ENCODE data around the gene GAS7.
A peak's percentile ranks its signal among the peaks of the same experiment; 100 is the strongest.

The GAS7 gene

DNA sequence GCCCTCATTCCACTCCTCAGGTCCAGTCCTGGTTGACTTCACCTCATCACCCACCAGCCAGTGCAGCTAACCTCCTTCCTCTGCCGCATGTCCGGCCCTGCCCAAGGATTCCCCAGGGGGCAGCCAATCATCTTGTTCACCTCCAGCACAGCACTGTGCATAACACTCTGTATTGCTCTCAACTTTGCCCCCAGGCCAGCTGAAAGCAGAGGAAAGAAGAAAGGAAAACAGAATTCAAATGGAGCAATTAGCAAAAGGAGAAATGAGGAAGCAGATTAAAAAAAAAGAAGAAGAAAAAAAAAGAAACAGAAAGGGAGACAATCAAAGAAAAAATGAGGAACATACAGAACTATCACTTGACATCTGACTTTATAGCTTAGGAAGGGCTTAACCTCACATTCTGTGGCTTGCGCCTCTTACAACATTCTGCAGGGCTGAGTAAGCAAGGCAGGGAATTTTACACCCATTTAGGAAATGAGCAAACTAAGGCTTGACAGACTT, 26.1 kb downstream of the GAS7 start:
- no peak for DNase-seq (ENCODE audit: low read depth, low spot score)
- Histone ChIP-seq H3K36me3 (ENCODE audit: insufficient read depth, low read length) (no peaks in the 10 kb centered on the region), H3K9ac (ENCODE audit: insufficient read length) (no peak overlapping the region), H3K27ac (no peak overlapping the region), H3K9me3 (ENCODE audit: low read depth, low read length) (no peaks in the 10 kb centered on the region), H3K4me3 (no peak overlapping the region)
- TF ChIP-seq FOXP2 (optimal IDR thresholded peaks at IDR 0.05; ENCODE audit: control extremely low read depth, extremely low read length, insufficient read depth) (no peak), EZH2 (IDR thresholded peaks at IDR 0.05) (no peak), POLR2AphosphoS5 (IDR thresholded peaks at IDR 0.05; ENCODE audit: borderline replicate concordance, low read depth, low read length) (no peak)

DNA sequence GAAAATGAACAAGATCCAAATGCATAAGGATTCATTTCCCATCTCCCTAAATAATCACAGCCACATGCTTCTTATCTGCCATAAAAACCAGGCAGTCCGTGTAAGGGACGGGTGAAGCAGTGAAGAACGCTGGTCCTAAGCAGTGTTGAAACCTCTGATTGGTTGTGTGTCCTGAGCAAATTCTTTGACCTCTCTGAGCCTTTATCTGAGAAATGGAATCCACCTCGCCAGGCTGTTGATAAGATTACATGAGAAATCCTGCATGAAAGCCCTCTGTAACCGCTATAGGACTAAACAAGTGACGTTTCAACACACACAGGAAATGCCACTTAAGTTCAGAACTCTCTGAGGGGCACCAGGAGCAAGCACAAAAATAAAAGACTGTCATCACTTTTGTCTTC, 26.8 kb downstream of the GAS7 start:
- Histone ChIP-seq H3K9me3 (ENCODE audit: low read depth, low read length) (no peaks in the 10 kb centered on the region), H3K4me3 (no peak overlapping the region), H3K36me3 (ENCODE audit: insufficient read depth, low read length) (no peaks in the 10 kb centered on the region), H3K27ac (no peak overlapping the region), H3K9ac (ENCODE audit: insufficient read length) (no peak overlapping the region)
- DNase-seq (ENCODE audit: low read depth, low spot score) = peak; percentile 5
- no peak for TF ChIP-seq POLR2AphosphoS5 (IDR thresholded peaks at IDR 0.05; ENCODE audit: borderline replicate concordance, low read depth, low read length)
- no peak for TF ChIP-seq EZH2 (IDR thresholded peaks at IDR 0.05)
- TF ChIP-seq FOXP2 (optimal IDR thresholded peaks at IDR 0.05; ENCODE audit: control extremely low read depth, extremely low read length, insufficient read depth) = no peak

DNA sequence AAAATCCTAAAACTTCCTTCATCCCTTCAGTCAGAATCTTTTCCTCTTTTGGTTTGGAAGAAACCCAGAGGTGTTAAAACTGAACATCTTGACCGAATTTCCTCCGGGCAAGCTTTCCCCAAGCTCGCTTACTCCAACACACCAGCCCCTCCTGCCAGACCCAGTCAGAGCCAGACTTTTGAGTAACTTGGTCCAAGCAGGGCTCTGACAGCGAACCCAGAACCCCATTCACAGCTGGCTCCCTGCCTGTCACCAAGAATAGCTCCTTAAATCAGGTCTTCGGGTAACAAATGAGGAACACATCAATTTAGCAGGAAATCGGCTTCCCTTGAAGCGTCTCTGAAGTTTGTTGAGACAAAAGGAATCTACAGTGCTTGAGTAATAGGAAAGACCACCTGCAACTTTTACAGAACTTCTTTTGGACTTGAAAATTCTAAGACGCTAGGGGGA, 27.3 kb downstream of the GAS7 start:
- TF ChIP-seq EZH2 (IDR thresholded peaks at IDR 0.05) = no peak
- no peak for TF ChIP-seq FOXP2 (optimal IDR thresholded peaks at IDR 0.05; ENCODE audit: control extremely low read depth, extremely low read length, insufficient read depth)
- TF ChIP-seq POLR2AphosphoS5 (IDR thresholded peaks at IDR 0.05; ENCODE audit: borderline replicate concordance, low read depth, low read length) = no peak
- DNase-seq (ENCODE audit: low read depth, low spot score) = no peak
- no peaks in the 10 kb centered on the region for H3K36me3 ChIP-seq (ENCODE audit: insufficient read depth, low read length)
- no peaks in the 10 kb centered on the region for H3K9me3 ChIP-seq (ENCODE audit: low read depth, low read length)
- H3K27ac ChIP-seq = no peak overlapping the region
- H3K4me3 ChIP-seq = no peak overlapping the region
- no peak overlapping the region for H3K9ac ChIP-seq (ENCODE audit: insufficient read length)

DNA sequence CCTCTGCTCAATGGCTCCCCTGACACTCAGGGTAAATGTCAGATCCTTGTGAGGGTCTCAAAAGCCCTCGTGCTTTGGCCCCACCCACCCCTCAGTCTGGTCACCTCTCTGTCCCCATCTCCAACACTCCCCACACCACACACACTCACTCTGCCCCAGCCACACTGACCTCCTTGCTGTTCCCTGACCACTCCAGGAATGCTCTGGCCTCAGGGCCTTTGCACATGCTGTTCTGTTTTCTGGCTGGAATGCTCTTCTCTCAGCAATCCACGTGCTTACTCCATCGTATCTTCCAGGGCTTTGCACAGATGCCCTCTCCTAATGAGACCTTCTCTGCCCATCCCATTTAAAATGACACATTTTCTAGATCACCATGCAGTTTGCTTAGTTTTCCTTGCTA, 28.2 kb downstream of the GAS7 start:
- TF ChIP-seq EZH2 (IDR thresholded peaks at IDR 0.05) = no peak
- no peak for TF ChIP-seq FOXP2 (optimal IDR thresholded peaks at IDR 0.05; ENCODE audit: control extremely low read depth, extremely low read length, insufficient read depth)
- no peak for TF ChIP-seq POLR2AphosphoS5 (IDR thresholded peaks at IDR 0.05; ENCODE audit: borderline replicate concordance, low read depth, low read length)
- Histone ChIP-seq H3K27ac (no peak overlapping the region), H3K36me3 (ENCODE audit: insufficient read depth, low read length) (no peaks in the 10 kb centered on the region), H3K9ac (ENCODE audit: insufficient read length) (no peak overlapping the region), H3K4me3 (no peak overlapping the region), H3K9me3 (ENCODE audit: low read depth, low read length) (no peaks in the 10 kb centered on the region)
- no peak for DNase-seq (ENCODE audit: low read depth, low spot score)

DNA sequence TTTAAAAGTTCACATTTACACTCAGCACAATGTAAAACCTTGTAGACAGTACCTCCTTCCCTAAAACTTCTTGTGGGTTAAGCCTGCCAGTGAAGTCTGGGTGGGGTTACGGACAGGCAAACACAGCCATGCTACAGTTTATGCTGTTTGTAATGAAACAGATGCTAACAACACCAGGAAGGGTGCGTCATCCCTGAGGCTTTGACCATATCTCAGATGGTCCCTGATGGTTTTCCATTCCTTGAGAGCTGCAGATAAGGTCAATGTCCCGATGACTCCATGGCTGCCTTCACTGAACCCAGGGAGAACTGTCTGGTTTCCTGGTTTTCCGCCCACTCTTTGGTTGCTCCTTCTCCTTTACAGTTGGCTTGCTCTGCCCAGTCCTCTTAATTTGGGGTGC, 29.1 kb downstream of the GAS7 start:
- Histone ChIP-seq H3K36me3 (ENCODE audit: insufficient read depth, low read length) (no peaks in the 10 kb centered on the region), H3K9ac (ENCODE audit: insufficient read length) (no peak overlapping the region), H3K27ac (no peak overlapping the region), H3K4me3 (no peak overlapping the region), H3K9me3 (ENCODE audit: low read depth, low read length) (no peaks in the 10 kb centered on the region)
- TF ChIP-seq EZH2 (IDR thresholded peaks at IDR 0.05) (no peak), POLR2AphosphoS5 (IDR thresholded peaks at IDR 0.05; ENCODE audit: borderline replicate concordance, low read depth, low read length) (no peak), FOXP2 (optimal IDR thresholded peaks at IDR 0.05; ENCODE audit: control extremely low read depth, extremely low read length, insufficient read depth) (no peak)
- no peak for DNase-seq (ENCODE audit: low read depth, low spot score)

DNA sequence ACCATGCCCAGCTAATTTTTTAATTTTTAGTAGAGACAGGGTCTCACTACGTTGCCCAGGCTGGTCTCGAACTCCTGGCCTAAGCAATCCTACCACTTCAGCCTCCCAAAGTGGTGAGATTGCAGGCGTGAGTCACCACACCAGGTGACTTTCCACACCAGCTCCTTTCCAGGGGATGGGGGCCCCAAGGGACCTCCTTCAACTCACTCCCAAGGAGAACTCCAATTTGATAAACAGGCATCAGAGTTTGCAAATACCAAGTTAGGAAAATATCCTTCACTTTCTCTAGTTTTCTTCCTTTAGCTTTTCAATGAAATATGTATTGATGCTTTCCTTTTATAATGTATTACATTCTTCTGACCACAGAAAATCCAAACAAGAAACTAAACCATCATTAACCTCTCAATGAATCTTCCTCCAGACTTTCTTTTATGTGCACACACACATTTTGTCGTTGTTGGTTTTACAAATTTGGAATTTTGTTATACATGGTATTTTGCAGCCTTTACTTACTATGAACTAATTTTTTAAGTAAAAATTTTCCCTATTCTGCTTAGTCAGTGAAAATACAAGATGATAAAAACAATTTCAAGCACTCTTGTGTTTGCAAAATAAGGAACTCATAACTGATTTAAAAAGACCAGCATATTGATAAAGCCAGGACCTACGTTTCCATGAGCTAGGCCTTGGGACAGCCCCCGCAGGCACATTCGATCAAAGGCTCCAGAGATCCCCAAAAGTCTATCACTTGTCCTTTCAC, 32.0 kb downstream of the GAS7 start:
- DNase-seq (ENCODE audit: low read depth, low spot score) = no peak
- TF ChIP-seq FOXP2 (optimal IDR thresholded peaks at IDR 0.05; ENCODE audit: control extremely low read depth, extremely low read length, insufficient read depth) (no peak), POLR2AphosphoS5 (IDR thresholded peaks at IDR 0.05; ENCODE audit: borderline replicate concordance, low read depth, low read length) (no peak), EZH2 (IDR thresholded peaks at IDR 0.05) (no peak)
- no peak overlapping the region for H3K4me3 ChIP-seq
- H3K9ac ChIP-seq (ENCODE audit: insufficient read length) = no peak overlapping the region
- H3K36me3 ChIP-seq (ENCODE audit: insufficient read depth, low read length) = no peaks in the 10 kb centered on the region
- no peaks in the 10 kb centered on the region for H3K9me3 ChIP-seq (ENCODE audit: low read depth, low read length)
- no peak overlapping the region for H3K27ac ChIP-seq

DNA sequence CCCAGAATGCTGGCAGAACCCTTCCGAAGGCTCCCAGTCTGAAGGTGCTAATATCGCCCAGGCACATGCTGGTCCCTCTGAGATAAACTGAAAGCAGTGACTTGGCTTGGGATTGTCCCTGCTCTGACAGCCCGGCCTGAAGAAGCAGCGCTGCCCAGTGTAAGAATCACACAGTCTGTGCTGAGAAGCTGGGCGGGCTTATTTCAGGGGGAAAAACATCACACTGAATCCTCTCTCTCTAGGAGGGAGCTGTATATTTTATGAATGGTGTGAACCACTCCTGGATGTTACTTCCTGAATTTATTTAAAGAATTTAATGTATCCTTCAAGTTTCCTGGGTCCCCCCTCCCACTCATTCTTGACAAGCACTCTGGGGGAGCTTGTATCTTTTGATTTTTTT, 36.3 kb downstream of the GAS7 start:
- H3K9me3 ChIP-seq (ENCODE audit: low read depth, low read length) = no peaks in the 10 kb centered on the region
- H3K4me3 ChIP-seq = no peak overlapping the region
- H3K36me3 ChIP-seq (ENCODE audit: insufficient read depth, low read length) = no peaks in the 10 kb centered on the region
- TF ChIP-seq POLR2AphosphoS5 (IDR thresholded peaks at IDR 0.05; ENCODE audit: borderline replicate concordance, low read depth, low read length) (no peak), EZH2 (IDR thresholded peaks at IDR 0.05) (no peak), FOXP2 (optimal IDR thresholded peaks at IDR 0.05; ENCODE audit: control extremely low read depth, extremely low read length, insufficient read depth) (no peak)
- H3K9ac ChIP-seq (ENCODE audit: insufficient read length) = no peak overlapping the region
- no peak overlapping the region for H3K27ac ChIP-seq
- no peak for DNase-seq (ENCODE audit: low read depth, low spot score)

DNA sequence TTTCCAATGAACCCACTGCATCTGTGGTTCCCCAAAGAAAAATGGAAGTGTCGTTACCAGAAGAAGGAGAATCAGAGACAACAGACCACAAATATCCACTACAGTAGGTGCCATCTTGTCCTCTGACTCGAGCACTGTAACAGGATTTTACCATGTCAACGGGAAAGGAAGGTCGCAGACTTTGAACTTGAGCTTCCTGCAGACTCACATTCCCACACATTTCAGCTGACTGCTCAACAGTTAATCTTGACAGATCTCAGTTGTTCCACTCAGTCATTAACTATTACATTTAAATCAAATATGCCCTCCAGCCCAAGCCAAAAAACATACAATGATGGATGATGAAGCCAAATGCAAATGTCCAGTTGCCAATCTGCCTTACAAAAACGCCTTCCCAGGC, 37.0 kb downstream of the GAS7 start:
- no peaks in the 10 kb centered on the region for H3K36me3 ChIP-seq (ENCODE audit: insufficient read depth, low read length)
- no peaks in the 10 kb centered on the region for H3K9me3 ChIP-seq (ENCODE audit: low read depth, low read length)
- no peak overlapping the region for H3K4me3 ChIP-seq
- no peak overlapping the region for H3K27ac ChIP-seq
- TF ChIP-seq FOXP2 (optimal IDR thresholded peaks at IDR 0.05; ENCODE audit: control extremely low read depth, extremely low read length, insufficient read depth) = no peak
- no peak for TF ChIP-seq POLR2AphosphoS5 (IDR thresholded peaks at IDR 0.05; ENCODE audit: borderline replicate concordance, low read depth, low read length)
- TF ChIP-seq EZH2 (IDR thresholded peaks at IDR 0.05) = no peak
- no peak overlapping the region for H3K9ac ChIP-seq (ENCODE audit: insufficient read length)
- DNase-seq (ENCODE audit: low read depth, low spot score) = no peak
